HEK293T (cell line): ENCODE measurements around the gene TRIP13.

ENCODE experiments used
- BHLHE40 ChIP-seq: fragments of 450-650 bp; IDR thresholded peaks from 2 replicates; pipeline ENCODE4 v1.6.1; 2016; ENCODE audit warnings: mild to moderate bottlenecking, moderate library complexity, borderline replicate concordance
- ELF4 ChIP-seq: fragments of 450-650 bp; IDR thresholded peaks from 2 replicates; pipeline ENCODE4 v1.6.1; 2017; ENCODE audit warnings: antibody characterized with exemption
- FOXM1 ChIP-seq: fragments of 450-650 bp; IDR thresholded peaks from 2 replicates; pipeline ENCODE4 v1.6.1; 2017; ENCODE audit warnings: mild to moderate bottlenecking, borderline replicate concordance
- NFRKB ChIP-seq: fragments of 450-650 bp; IDR thresholded peaks from 2 replicates; pipeline ENCODE4 v1.6.1; 2016; ENCODE audit warnings: mild to moderate bottlenecking, moderate library complexity
- SP1 ChIP-seq: fragments of 450-650 bp; IDR thresholded peaks from 2 replicates; pipeline ENCODE4 v1.6.1; 2017
- SUZ12 ChIP-seq: fragments of 450-650 bp; IDR thresholded peaks from 2 replicates; pipeline ENCODE4 v1.6.1; 2016; ENCODE audit warnings: mild to moderate bottlenecking
- TARDBP ChIP-seq: fragments of 450-650 bp; IDR thresholded peaks from 2 replicates; pipeline ENCODE4 v1.6.1; 2016
- ZNF384 ChIP-seq: fragments of 450-650 bp; IDR thresholded peaks from 2 replicates; pipeline ENCODE4 v1.6.1; 2016
- TF ChIP-seq, protein P1 (sequence below): fragments of 450-650 bp; IDR thresholded peaks from 2 replicates; pipeline ENCODE4 v1.6.1; 2016

DNA sequence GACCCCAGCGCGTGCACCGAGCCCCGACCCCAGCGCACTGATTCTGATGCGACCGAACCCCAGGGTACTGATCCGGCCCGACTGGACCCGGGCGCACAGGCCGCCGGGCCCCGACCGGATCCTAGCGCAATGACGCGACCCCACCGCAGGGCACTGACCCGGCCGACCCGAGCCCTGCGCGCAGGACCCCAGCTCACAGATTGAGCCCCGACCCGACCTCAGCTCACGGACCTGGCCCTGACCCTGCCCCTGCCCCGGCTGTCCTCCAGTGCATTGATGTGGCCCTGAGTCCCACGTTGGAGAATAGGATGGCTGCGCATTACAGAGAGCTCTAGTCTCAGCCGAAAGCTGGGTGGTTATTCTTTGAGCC is 438 bp downstream of the TRIP13 start:
- TF ChIP-seq SUZ12 (no peak), BHLHE40 (no peak), ZNF384 (no peak), TARDBP (no peak), SP1 (no peak), ELF4 (no peak), FOXM1 (no peak), NFRKB (no peak)
- TF ChIP-seq, protein P1, sequence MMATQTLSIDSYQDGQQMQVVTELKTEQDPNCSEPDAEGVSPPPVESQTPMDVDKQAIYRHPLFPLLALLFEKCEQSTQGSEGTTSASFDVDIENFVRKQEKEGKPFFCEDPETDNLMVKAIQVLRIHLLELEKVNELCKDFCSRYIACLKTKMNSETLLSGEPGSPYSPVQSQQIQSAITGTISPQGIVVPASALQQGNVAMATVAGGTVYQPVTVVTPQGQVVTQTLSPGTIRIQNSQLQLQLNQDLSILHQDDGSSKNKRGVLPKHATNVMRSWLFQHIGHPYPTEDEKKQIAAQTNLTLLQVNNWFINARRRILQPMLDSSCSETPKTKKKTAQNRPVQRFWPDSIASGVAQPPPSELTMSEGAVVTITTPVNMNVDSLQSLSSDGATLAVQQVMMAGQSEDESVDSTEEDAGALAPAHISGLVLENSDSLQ, result no peak
